GM10266 (cell line): ENCODE data around the gene STX5.
A peak's percentile ranks its signal among the peaks of the same experiment; 100 is the strongest.

Source experiments
- DNase-seq: peaks from one replicate; pipeline ENCODE4 v3.0.0; 2012; ENCODE audit errors: extremely low spot score
- CTCF ChIP-seq: IDR thresholded peaks from 2 replicates; pipeline ENCODE4 v1.5.1; 2012; ENCODE audit warnings: mild to moderate bottlenecking, low read depth; ENCODE audit not compliant: control insufficient read depth, insufficient read depth; ENCODE audit errors: missing control alignments

STX5 gene

GRCh38 chr11:62805961-62806441, 25.9 kb downstream of the STX5 start:
- no peak for DNase-seq
- TF ChIP-seq CTCF, result no peak

GRCh38 chr11:62805076-62805892, 26.6 kb downstream of the STX5 start, which contains the start of gene NXF1:
NXF1 (minus strand) TSS chr11:62805440; CDS start chr11:62805356, 84 bp downstream.
- DNase-seq, result peak; percentile 99
- peak; percentile 10 for TF ChIP-seq CTCF

- no peak for TF ChIP-seq CTCF
- peak; percentile 54 for DNase-seq
Observed at GRCh38 chr11:62804310-62805075, 27.4 kb downstream of the STX5 start.

- no peak for DNase-seq
- no peak for TF ChIP-seq CTCF
Observed at GRCh38 chr11:62801071-62801470, 30.8 kb downstream of the STX5 start.

- no peak for DNase-seq
- no peak for TF ChIP-seq CTCF
Observed at GRCh38 chr11:62799486-62799885, 32.4 kb downstream of the STX5 start.

- no peak for TF ChIP-seq CTCF
- no peak for DNase-seq
Observed at GRCh38 chr11:62796281-62796680, 35.6 kb downstream of the STX5 start.
